HG02571 (cell line): Measurements from ENCODE around the gene HIGD2A.

Source experiments
- ATAC-seq: cut with Tn5 transposase; IDR thresholded peaks from one replicate; pipeline ENCODE4 v1.9.1; 2021; ENCODE audit warnings: mild to moderate bottlenecking, moderate library complexity; ENCODE audit not compliant: unreplicated experiment

HIGD2A gene

DNA sequence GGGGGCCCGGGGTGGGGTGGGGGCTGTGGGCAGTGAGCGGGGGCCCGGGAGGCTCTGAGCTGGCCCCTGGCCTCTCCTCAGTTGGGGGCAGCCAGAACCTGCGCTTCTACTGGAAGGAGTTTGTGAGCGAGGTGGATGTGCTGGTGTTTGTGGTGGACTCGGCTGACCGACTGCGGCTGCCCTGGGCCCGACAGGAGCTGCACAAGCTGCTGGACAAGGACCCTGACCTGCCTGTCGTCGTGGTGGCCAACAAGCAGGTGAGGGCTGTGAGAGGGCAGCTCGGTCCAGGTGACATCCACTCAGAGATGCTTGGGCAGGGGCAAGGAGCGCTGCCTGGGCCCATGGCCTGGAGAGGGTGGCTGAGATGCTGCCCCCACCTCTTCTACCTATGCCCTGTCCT, 19.8 kb upstream of the HIGD2A start:
- no peak for ATAC-seq

DNA sequence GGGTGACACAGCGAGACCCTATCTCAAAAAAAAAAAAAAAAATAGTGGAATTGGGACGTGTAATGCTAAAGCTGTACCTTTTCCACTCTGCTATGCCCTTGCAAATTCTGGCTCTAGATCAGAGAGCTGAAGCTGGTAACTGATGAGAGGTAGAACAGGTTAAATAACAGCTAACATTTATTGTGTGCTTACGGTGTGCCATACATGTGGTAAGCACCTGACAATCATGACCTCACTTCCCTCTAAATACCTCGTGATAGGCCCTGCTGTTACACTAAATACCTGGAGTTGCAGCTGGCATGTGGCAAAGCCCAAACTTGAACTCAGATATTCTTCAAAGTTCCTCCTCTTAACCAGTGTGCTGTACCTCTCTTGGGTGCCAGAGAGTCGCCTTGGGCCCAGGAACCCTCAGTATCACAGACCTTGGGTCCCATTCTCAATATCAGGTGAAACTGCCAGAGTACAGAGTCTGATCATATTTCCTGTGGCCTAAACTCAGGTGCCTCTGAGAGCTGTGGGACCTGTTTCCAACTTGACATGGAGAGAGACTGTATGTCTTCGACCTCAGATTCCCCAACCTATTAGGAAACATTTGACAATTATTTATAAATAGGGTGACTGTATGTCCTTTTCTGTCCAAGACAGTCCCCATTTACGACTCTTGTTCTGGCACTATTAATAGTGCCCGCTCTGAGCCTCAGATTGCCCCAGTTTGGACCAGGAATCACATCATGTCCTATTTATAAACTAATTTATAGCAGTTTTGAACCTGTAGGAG, 18.4 kb upstream of the HIGD2A start:
- ATAC-seq, result no peak

DNA sequence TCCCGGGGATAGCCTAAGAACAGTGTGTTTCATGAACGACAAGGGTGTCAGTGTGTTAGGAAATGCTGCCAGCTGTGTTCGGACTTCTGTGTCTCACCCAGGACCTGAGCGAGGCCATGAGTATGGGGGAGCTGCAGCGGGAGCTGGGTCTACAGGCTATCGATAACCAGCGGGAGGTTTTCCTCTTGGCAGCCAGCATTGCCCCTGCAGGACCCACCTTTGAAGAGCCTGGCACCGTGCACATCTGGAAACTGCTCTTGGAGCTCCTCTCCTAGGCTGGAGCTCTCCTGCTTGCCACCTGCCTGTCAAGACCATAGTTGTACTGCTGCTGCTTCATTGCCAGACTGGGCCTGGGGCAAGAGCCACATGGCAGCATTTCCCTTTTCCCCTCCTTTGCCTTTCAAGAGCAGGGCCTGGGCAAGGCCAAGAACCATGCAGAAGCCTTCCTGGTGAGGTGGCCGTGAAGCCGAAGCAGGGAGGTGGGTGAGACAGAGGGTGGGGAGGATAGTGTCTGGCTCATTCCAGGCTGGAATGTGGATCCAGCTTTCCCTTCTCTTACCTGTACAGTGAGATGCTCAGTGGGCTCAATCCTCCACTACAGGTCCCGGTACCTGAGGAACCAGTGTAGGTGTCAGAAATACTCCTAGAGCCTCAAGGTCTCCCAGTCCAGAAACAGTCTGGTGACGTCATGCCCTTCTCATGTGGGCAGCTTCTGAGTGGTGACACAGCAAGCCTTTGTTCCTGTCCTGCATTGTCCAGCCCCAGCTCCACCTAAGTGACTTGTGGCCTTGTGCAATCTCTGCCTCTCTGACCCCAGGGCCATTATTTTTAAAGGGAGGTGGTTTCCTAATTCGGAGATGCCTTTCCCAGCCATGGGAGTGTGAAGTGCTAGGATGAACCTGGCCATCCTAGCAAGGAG, 16.7 kb upstream of the HIGD2A start:
- no peak for ATAC-seq

DNA sequence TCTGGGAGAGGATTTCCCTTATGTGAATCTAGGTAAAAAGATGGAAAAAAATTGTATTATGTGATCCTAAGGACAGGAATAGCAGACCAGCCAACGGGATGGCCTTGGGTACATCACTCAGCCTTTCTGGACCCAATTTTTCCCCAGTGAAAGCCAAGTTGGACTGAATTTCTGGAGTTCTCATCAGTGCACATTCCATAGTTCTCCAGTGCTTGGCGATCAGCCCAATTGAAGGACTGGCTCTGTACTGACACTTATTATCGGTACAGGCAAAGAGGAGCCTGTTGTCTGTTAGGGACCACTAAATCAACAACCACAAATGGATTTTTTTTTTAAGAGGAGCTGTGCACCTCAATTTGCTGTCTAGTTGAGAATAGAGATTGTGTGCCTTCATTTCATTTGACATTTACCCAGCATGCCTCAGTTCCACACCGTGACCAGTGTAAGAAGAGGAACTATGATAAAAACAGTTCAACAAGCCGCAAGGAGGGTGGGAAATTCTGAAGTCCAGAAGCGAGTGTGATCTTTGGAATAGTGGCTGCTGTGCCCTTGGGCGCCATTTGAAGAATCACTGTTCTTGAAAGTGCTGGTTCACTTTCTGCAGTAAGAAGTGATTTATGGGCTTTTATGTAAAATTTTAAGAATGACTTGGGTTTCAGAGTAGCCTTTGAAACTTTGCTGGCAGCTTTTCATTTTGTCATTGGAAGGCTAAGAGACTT, 15.3 kb upstream of the HIGD2A start:
- ATAC-seq, result no peak

DNA sequence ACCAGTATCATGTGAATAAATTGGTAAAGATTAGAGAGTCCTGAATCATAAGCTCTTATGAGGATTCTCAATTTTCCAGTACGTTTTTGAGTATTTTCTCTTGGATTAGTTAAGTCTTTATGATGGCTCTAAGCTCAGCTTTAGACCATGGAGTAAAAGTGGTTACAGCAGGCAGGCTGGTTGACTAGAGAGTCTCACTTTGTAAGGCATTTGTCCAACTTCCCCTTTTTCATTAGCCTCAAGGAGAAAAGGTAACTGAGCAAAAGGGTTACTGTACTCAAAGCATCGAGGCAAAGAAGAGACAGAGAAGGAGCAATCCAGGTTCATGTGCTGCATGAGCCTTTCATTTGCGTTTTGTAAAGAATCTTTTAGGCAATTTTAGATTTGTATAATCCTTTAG, 8.7 kb upstream of the HIGD2A start:
- ATAC-seq, result no peak

DNA sequence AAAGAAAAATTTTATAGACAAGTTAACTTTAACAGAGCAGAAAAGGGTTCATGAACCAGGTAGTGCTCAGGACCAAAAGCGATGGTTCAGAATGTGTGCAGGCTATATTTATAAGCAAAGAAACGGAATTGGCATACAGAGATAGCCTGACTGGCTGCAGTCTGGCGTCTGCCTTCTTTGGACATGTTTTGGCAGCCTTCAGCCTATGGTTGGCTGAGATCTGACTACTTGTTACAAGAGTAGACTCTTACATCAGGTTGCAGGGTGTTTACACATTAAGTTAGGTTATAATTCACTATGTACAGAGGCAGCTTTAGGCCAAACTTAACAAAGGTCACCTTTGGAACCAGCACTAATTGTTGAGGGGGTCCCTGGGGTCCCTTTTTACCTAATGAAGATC, 7.1 kb upstream of the HIGD2A start:
- ATAC-seq, result no peak

DNA sequence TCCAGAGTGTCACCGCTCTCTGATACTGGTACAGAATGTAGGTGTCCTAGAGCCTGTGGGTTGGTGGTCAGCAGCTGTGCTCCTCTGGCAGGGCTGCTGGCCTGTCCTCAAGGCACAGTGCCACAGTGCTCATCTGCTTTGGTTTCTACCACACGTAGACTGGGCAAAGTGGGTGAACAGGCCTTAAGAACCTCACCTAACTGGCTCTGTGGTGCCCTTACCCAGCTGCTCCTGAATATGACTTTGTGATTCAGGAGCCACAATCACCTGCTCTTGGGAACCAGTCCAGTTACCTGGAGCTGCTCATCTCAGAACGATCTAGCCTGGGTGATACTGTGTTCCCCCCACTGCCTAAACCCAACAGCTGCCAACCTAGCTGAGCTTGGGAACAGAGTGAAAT, 6.6 kb upstream of the HIGD2A start:
- no peak for ATAC-seq

DNA sequence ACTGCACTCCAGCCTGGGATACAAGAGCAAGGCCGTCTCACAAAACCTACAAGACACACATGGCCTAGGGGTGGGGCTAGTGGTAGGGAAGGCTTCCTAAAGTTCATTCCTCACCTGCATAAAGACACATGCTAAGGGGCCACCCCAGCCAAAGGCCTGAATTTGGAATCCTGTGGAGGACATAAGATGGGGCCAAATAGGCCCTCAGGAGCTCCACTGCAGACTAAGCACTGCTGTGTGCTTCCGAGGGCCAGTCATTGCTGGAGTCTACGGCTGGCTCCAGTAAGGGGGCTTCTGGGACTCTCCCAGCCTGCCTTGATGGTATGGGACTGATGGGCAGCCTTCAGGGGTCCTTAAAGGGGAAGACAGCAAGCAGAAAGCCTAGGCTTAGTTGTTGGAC, 5.8 kb upstream of the HIGD2A start:
- ATAC-seq, result no peak

DNA sequence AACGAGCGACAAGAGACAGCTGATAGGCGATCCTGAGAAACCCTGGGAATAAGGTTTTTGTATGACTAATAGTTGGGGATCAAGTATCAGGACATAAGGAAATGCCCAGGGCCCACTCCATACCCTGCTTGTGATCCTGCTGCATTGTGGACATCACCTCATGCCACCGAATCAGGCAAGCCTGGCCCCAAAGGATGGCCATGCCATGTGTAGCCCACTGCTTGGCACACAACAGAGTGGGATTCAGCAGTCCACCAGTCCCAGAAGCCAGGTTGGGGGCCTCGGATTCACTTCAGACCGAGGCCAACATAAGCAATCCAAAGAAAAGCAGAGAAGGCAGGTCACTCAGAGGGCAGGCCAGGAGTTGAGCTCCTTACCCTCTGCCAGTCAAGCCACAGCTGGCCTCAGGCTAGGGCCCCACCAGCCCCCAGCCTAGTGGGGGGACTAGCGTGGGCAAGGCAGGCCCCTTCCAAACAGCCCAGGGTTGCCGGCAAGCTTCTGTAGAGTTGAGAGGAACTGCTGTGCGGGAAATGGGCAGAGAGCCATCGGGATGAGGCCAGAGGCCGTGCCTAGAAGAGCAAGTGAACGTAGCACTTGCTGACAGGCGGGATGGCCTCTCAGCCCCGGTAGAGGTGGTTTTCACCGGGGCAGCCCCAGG, 5.2 kb upstream of the HIGD2A start:
- no peak for ATAC-seq

DNA sequence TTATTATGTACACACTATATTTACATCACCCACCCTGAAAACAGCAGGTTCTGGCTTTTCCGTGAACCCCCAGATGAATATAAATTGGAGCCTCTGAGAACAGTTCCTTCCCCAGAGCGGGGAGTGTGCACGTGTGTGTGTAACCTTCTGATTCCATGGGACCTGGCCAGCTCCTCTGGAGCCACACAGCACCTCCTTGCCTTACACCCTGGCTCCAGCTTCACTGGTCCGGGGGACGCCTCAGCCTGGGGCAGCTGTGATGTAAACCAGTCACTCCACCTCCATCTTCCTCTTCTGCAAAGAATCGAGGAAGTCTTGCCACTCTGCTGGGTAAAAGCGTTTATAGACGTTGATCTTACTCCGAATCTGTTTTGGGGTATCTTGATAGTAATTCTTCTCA, 4.6 kb upstream of the HIGD2A start:
- no peak for ATAC-seq

DNA sequence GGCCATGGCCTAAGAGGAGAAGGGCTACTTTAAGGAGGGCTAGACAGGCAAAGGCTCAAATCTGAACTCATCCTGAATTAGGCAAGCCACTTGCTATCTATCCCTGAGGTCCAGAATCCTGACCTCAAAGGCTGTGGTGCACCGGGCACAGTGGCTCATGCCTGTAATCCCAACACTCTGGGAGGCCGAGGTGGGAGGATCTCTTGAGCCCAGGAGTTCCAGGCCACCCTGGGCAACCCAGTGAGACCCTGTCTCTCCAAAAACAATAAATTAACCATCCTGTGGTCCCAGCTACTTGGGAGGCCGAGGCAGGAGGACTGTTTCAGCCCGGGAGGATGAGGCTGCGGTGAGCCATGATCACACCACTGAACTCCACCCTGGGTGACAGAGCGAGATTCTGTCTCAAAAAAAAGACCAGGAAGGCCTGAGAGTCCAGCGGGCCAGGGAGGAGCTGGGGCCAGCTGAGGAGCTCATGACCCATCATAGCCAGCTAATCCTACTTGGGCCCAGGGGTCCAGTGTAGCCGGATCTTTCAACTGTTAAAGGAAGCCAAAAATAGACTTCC, 4.1 kb upstream of the HIGD2A start:
- ATAC-seq, result no peak

DNA sequence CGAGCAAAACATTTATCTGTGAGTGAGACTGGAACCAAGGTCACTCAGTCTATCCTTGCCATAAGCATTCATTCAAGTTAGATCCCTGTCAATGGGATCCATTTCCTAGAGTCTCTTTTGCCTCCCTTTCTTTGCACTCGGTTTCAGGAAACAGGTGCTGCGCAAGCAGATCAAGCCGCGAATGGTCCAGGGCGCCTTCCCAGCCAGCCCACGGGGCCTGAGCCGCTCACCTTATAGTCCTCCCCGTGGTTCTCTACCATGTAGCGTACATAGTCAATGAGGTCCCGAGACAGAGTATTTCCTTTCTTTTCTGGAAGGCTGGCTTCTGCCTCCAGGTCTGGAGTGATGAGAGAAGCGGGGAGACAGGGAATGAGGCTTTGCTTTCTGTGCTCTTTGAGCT, 3.6 kb upstream of the HIGD2A start:
- no peak for ATAC-seq

DNA sequence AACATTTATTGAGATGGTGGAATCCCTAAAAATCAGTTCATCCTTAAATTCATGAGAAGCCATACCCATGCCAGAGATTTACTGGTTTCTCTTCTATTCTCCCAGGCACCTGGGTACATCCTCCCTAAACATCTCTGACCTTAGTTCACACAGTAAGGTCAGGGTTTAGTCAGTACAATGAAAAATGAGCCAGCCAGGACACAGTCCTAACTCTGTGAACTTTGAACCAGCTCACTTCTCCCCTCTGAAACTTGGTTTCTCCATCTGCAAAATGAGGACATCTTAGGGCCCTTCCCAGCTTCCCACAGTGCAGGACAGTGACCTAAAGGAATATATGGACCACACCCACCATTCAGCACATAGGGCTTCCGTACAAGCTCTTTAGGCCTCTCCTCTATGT, 2.1 kb upstream of the HIGD2A start:
- no peak for ATAC-seq

DNA sequence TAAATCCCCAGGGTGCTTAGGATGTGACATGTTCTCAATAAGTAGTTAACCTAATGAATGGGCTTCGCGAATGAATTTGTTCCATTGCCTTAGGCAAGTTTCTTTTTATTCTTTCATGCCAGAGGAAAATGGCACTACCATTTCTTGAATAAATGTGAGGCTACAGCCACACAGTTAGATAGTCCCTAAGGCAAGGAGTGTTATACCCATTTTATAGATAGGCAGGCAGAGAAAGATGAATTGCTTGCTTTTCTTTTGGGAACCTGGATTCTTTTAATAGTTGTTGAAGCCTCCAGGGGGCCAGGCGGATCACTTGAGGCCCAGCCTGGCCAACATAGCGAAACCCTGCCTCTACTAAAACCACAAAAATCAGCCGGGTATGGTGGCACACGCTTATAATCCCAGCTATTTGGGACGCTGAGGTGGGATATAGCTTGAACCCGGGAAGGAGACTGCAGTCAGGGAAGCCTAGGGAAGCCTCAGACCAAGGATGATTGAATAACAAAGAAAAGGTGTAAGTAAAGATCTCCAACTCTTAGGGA, 1.1 kb upstream of the HIGD2A start:
- ATAC-seq, result no peak

DNA sequence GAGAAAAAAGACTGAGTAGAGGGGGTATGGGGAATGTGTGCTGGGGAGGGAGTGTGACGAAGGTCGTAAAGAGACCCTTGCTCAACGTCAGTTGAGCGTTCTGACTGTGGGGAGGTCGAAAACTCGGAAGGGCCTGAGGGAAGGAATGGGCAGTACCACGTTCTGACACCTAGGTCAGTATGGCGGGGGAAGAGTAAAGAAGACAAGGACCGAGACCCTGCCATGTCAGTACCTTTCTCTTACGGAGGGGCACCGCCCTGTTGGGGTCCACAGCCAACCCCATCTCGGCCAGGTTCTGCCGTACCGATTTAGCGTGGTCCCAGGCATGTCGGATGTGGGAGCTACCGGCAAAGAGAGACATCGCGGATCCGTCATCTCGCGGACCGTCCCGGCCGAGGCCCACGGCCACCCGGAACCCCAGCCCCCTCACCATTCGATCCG, 528 bp upstream of the HIGD2A start:
- ATAC-seq, result no peak

DNA sequence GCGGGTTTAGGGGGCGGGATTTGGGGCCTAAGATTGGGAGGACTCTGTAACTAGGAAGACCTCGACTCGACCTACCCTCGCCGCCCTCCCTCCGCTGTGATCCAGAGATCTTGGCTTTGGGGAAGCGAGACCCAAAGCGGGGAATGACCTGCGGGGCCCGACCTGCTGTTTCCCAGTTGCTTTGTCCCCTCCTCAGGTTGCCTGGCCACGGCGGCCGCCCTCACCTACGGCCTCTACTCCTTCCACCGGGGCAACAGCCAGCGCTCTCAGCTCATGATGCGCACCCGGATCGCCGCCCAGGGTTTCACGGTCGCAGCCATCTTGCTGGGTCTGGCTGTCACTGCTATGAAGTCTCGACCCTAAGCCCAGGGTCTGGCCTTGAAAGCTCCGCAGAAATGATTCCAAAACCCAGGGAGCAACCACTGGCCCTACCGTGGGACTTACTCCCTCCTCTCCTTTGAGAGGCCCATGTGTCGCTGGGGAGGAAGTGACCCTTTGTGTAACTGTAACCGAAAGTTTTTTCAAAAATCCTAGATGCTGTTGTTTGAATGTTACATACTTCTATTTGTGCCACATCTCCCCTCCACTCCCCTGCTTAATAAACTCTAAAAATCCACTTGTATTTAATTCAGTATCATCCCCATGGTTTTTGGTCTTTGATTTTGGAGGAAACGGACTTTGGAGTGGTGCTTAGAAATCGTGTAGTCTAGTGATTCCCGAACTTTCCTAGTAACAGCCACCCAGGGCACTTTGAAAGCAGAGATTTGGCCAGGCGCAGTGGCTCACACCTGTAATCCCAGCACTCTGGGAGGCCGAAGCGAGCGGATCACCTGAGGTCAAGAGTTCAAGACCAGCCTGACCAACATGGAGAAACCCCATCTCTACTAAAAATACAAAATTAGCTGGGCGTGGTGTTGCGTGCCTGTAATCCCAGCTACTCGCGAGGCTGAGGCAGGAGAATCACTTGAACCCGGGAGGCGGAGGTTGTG, 878 bp downstream of the HIGD2A start:
- peak; percentile 24 for ATAC-seq

DNA sequence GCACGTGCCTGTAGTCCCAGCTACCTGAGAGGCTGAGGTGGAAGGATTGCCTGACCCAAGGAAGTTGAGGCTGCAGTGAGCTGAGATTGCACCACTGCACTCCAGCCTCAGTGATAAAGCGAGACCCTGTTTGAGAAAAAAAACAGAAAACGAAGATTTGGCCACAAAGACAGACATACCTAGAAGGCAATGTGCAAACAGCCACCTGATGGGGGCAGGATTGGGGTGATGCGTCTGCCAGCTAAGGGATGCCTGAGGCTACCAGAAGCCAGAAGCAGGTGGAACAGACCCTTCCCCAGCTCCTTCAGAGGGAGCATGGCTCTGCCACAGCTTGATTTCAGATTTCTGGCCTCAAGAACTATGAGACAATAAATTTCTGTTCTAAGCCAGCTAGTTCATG, 2.9 kb downstream of the HIGD2A start:
- ATAC-seq, result no peak

DNA sequence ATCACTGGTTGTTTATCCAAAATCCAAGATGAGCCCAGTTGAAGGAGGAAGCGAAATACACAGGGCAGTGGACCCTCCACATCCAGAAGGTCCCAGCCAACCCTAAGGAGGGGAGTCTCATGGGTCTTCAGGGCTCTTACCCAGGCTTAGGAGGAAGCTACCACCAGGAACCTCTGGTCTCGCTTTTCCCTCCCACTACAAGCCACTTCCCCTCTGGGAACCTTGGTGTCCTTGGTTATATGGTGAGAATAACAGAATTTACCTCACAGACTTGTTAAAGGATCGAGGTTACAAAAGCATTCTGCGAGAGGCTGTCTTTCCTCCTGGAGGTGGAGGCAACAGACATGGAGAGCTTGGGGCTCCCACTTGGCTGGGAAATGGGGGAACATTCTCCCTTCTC, 3.4 kb downstream of the HIGD2A start:
- ATAC-seq, result no peak

DNA sequence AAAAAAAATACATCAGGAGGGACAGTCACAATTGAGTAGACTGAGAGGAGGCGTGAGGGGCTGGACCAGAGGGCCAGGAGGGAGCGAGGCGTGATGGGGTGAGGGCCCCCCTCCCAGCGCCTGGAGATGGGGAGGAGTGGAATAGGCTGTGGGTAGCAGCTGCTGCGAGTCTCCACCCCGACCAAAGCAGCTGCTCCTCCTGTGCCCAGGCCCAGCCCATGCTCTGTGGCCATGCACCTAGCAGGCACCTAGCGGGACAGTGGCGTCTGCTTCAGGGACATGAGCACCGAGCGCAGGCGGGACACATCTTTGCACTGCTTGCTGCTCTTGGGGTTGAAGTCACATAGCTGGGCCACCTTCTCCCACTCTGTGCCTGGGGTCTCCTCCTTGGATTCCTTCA, 4.0 kb downstream of the HIGD2A start:
- no peak for ATAC-seq
